Endodermal cell (in vitro differentiated cells): Measurements from ENCODE around the gene F7. TPM values are rescaled to one million over a fixed set of nuclear protein-coding genes. Genes with fewer than 3 reads are reported as not detected.
A peak's percentile ranks its signal among the peaks of the same experiment; 100 is the strongest.

ENCODE experiments used
- DNase-seq: peaks from one replicate; pipeline ENCODE4 v3.0.0-alpha.2; 2017
- H3K27ac ChIP-seq: 2 replicates; pipeline ENCODE4 v1.5.1; 2013; ENCODE audit warnings: mild to moderate bottlenecking, low read depth, low read length, moderate library complexity
- H3K27me3 ChIP-seq: 2 replicates; pipeline ENCODE4 v1.6.1; 2013; ENCODE audit warnings: mild to moderate bottlenecking, low read length, moderate library complexity; ENCODE audit not compliant: insufficient read depth, control insufficient read depth, poor library complexity, severe bottlenecking
- H3K36me3 ChIP-seq: 2 replicates; pipeline ENCODE4 v1.7.0; 2013; ENCODE audit warnings: mild to moderate bottlenecking, low read length, moderate library complexity; ENCODE audit not compliant: control insufficient read depth, insufficient read depth
- H3K4me1 ChIP-seq: one replicate; pipeline ENCODE4 v1.7.0; 2013; ENCODE audit warnings: low read length; ENCODE audit not compliant: control insufficient read depth, insufficient read depth
- H3K4me3 ChIP-seq: 2 replicates; pipeline ENCODE4 v1.5.1; 2013; ENCODE audit warnings: mild to moderate bottlenecking, low read length, moderate library complexity
- H3K9ac ChIP-seq: 2 replicates; pipeline ENCODE4 v1.6.1; 2013; ENCODE audit warnings: mild to moderate bottlenecking, low read length, moderate library complexity; ENCODE audit not compliant: poor library complexity, severe bottlenecking; ENCODE audit errors: extremely low read depth
- H3K9me3 ChIP-seq: 2 replicates; pipeline ENCODE4 v1.6.1; 2013; ENCODE audit warnings: mild to moderate bottlenecking, low read length, moderate library complexity; ENCODE audit not compliant: control insufficient read depth
- H3K27ac Mint-ChIP-seq: 2 replicates; pipeline ENCODE4 v1.8.0; 2020; ENCODE audit warnings: mixed read lengths
- H3K27me3 Mint-ChIP-seq: 2 replicates; pipeline ENCODE4 v1.8.0; 2021; ENCODE audit warnings: mild to moderate bottlenecking, mixed read lengths; ENCODE audit not compliant: insufficient read depth
- H3K36me3 Mint-ChIP-seq: 2 replicates; pipeline ENCODE4 v1.8.0; 2020; ENCODE audit warnings: low read depth, mixed read lengths
- H3K4me1 Mint-ChIP-seq: 2 replicates; pipeline ENCODE4 v1.8.0; 2020; ENCODE audit warnings: mixed read lengths
- H3K4me3 Mint-ChIP-seq: 2 replicates; pipeline ENCODE4 v1.8.0; 2020; ENCODE audit warnings: mild to moderate bottlenecking, moderate library complexity, mixed read lengths
- H3K9me3 Mint-ChIP-seq: 2 replicates; pipeline ENCODE4 v1.8.0; 2020; ENCODE audit warnings: mild to moderate bottlenecking, mixed read lengths
- WGBS, 2 experiments: methylation state at CpG; one replicate each; pipeline versions ENCODE4 v1.1.5 to v1.1.7; 2013; ENCODE audit warnings: missing lambda C conversion rate in 2 of 2, mixed read lengths in 1 of 2; ENCODE audit not compliant: insufficient coverage in 1 of 2, insufficient read length in 1 of 2; 5-methylcytosine and 5-hydroxymethylcytosine counted together
- total RNA-seq, 2 donors: library from RNA; stranded (reverse); fragmentation: NEBNext Ultra II Directional in 1 of 2; extraction: Animal tissue kit (Norgen Biotek cat#: 25700) in 1 of 2; gene quantifications; 2 replicates in 1 of 2; 3 replicates in 1 of 2; pipeline ENCODE4 v1.2.1, GENCODE V29; 2021
- TF ChIP-seq, protein P1 (sequence below): fragments of 200-600 bp; sonication (generic); conservative IDR thresholded peaks from 2 replicates; pipeline ENCODE4 v1.5.0; 2021; ENCODE audit warnings: antibody characterized with exemption, mild to moderate bottlenecking

Gene F7
- total RNA-seq, 2 donors from 2014 or later = 4.7 to 6.4 TPM

DNA sequence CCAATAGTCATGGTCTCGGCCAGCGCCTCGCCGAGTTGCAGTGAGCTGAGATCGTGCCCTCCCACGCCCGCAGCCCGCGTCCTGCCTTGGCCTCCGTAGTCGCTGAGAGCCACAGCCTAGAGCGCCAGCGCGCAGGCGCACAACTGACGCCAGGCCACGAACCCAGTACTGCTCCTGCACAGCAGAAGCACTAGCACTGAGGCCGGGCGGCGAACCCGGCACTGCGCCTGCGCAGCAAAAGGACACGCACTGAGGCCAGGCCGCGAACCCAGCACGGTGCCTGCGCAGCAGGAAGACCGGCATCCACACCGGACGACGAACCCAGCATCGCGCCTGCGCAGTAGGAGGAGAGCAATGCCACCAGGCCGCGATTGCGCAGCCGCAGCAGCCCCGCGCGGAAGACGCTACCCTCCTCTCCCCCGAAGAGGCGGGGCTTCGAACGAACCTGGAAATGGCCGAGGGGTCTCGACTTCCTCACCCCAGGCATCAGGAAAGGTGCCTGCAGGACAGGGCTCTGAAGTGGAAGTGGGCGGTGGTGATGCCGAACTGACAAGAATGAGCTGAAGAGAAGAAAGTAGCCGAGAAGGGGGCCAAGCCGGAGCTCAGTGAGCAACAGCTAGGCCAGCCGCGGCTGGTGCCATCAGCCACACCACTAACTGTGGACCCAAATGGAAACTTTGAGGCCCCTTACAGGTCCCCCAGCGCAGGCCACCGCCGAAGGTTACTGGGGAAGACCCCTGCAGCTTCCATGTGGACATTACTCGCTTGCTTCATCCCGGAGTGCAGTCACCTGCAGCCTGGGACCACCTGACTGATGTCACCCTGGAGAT lies 24.5 kb downstream of the F7 start:
- no peaks in the 10 kb centered on the region for H3K36me3 ChIP-seq
- H3K4me1 ChIP-seq = peaks cover 9% of the 10 kb centered on the region
- no peaks in the 10 kb centered on the region for H3K27me3 ChIP-seq
- Mint-ChIP-seq H3K4me1 (peaks cover 12% of the 10 kb centered on the region), H3K9me3 (peaks cover 5% of the 10 kb centered on the region), H3K27me3 (peaks cover 4% of the 10 kb centered on the region), H3K36me3 (peaks cover 19% of the 10 kb centered on the region), H3K27ac (no peak overlapping the region), H3K4me3 (no peak overlapping the region)
- DNase-seq = peak; percentile 36
- H3K9ac ChIP-seq = no peak overlapping the region
- WGBS, 2 experiments = 93 to 95% methylated on average over 34 to 60 of the region's 60 CpGs
- no peak overlapping the region for H3K27ac ChIP-seq
- TF ChIP-seq, protein P1, sequence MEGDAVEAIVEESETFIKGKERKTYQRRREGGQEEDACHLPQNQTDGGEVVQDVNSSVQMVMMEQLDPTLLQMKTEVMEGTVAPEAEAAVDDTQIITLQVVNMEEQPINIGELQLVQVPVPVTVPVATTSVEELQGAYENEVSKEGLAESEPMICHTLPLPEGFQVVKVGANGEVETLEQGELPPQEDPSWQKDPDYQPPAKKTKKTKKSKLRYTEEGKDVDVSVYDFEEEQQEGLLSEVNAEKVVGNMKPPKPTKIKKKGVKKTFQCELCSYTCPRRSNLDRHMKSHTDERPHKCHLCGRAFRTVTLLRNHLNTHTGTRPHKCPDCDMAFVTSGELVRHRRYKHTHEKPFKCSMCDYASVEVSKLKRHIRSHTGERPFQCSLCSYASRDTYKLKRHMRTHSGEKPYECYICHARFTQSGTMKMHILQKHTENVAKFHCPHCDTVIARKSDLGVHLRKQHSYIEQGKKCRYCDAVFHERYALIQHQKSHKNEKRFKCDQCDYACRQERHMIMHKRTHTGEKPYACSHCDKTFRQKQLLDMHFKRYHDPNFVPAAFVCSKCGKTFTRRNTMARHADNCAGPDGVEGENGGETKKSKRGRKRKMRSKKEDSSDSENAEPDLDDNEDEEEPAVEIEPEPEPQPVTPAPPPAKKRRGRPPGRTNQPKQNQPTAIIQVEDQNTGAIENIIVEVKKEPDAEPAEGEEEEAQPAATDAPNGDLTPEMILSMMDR = no peak
- H3K9me3 ChIP-seq = peaks cover 5% of the 10 kb centered on the region
- H3K4me3 ChIP-seq = no peak overlapping the region

DNA sequence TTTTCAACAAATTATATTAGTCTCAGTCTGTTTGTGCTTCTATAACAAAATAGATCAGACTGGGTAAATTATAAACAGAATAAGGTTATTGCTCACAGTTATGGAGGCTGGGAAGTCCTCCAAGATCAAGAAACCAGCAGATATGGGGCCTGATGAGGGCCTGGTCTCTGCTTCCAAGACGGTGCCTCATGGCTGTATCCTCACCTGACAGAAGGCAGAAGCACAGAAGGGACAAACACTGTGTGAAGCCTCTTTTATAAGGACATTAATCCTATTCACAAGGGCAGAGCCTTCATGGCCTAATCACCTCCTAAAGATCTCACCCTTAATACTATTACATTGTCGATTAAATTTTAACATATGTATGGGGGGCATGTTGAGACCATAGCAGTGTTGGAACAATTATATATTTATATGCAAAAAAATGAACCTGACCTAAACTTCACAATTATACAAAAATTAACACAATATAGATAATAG lies 29.7 kb downstream of the F7 start:
- Mint-ChIP-seq H3K27ac (no peak overlapping the region), H3K9me3 (peaks cover 3% of the 10 kb centered on the region), H3K27me3 (peaks cover 4% of the 10 kb centered on the region), H3K4me1 (peaks cover 6% of the 10 kb centered on the region), H3K36me3 (peaks cover 7% of the 10 kb centered on the region), H3K4me3 (no peak overlapping the region)
- Histone ChIP-seq H3K9me3 (peaks cover 5% of the 10 kb centered on the region), H3K4me1 (peaks cover 9% of the 10 kb centered on the region), H3K4me3 (no peak overlapping the region), H3K9ac (no peak overlapping the region), H3K27ac (no peak overlapping the region), H3K27me3 (no peaks in the 10 kb centered on the region), H3K36me3 (no peaks in the 10 kb centered on the region)
- peak; percentile 6 for DNase-seq
- 68 to 75% methylated on average over 1 of the region's 2 CpGs for WGBS, 2 experiments
- TF ChIP-seq, protein P1 = no peak

DNA sequence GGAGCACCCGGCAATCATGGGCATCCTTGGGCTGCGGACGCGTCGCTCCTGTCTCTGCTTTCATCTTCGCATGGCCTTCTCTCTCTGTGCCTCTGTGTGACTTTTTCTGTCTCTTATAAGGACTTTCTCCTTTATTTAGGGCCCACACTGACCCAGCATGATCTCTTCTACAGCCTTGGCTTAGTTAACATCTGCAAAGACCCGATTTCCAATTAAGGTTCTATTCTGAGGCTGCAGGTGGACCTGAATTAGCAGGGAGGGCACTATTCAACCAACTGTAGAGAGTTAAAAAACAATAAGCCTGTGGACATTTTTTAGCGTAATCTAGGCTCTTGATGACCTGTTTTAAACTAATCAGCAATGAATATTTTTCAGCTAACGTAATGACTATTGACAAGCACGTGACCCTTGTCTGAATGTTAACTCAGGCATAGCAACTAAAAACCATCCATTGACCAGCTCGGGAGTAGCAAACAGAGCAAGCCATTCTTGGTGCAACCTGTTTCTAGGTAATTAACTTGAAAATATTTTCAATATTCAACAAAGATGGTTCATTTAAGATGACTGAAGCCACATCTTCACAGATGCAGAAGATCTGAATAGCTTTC lies 32.2 kb downstream of the F7 start:
- Mint-ChIP-seq H3K27me3 (no peaks in the 10 kb centered on the region), H3K4me1 (no peaks in the 10 kb centered on the region), H3K27ac (no peak overlapping the region), H3K4me3 (no peak overlapping the region), H3K36me3 (peaks cover 4% of the 10 kb centered on the region), H3K9me3 (peaks cover 3% of the 10 kb centered on the region)
- H3K9ac ChIP-seq = no peak overlapping the region
- 85 to 87% methylated on average over 11 of the region's 11 CpGs for WGBS, 2 experiments
- H3K36me3 ChIP-seq = no peaks in the 10 kb centered on the region
- no peaks in the 10 kb centered on the region for H3K27me3 ChIP-seq
- H3K9me3 ChIP-seq = peaks cover 5% of the 10 kb centered on the region
- no peaks in the 10 kb centered on the region for H3K4me1 ChIP-seq
- DNase-seq = peak; percentile 34
- no peak overlapping the region for H3K27ac ChIP-seq
- TF ChIP-seq, protein P1 = no peak
- H3K4me3 ChIP-seq = no peak overlapping the region
